Adipocyte (in vitro differentiated cells): ENCODE data around the gene VIT.

Experiments used
- DNase-seq: peaks from one replicate; pipeline ENCODE4 v3.0.0-alpha.2; 2015; ENCODE audit warnings: low read depth
- H3K27me3 ChIP-seq: replicated peaks from 2 replicates; pipeline ENCODE4 v1.7.0; 2013; ENCODE audit warnings: mild to moderate bottlenecking, low read length, moderate library complexity; ENCODE audit not compliant: control insufficient read depth, insufficient read depth
- H3K36me3 ChIP-seq: 2 replicates; pipeline ENCODE4 v1.7.0; 2013; ENCODE audit warnings: low read length, mild to moderate bottlenecking, moderate library complexity; ENCODE audit not compliant: control insufficient read depth, insufficient read depth, severe bottlenecking
- H3K4me1 ChIP-seq: 2 replicates; pipeline ENCODE4 v1.7.0; 2013; ENCODE audit warnings: mild to moderate bottlenecking, low read length, moderate library complexity; ENCODE audit not compliant: control insufficient read depth, insufficient read depth
- H3K4me3 ChIP-seq: 2 replicates; pipeline ENCODE4 v1.7.0; 2013; ENCODE audit warnings: mild to moderate bottlenecking, low read length, moderate library complexity
- H3K9ac ChIP-seq: 2 replicates; pipeline ENCODE4 v1.7.0; 2013; ENCODE audit warnings: mild to moderate bottlenecking, low read length, moderate library complexity
- H3K9me3 ChIP-seq: 2 replicates; pipeline ENCODE4 v1.7.0; 2013; ENCODE audit warnings: mild to moderate bottlenecking, low read length, moderate library complexity; ENCODE audit not compliant: control insufficient read depth

The VIT gene

DNA sequence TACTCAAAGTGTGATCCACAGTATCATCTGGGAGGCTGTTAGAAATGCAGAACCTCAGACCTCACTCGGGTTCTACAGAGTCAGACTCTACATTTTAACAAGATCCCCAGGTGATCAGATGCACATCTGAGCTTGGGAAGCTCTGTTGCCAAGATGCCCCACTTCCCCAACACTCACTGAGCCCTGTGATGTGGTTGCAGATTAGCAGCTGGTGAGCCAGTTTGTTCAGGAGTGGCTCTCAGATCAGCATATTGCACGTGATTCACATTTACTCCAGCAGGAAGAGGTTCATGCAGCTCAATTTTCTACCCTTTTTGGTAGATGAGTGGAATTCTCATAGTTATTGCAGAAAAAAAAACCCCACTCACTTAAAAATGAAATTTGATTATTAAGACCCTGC, 96.4 kb downstream of the VIT start:
- H3K4me1 ChIP-seq, result no peaks in the 10 kb centered on the region
- no peak overlapping the region for H3K4me3 ChIP-seq
- H3K27me3 ChIP-seq, result peaks cover 5% of the 10 kb centered on the region
- no peaks in the 10 kb centered on the region for H3K9me3 ChIP-seq
- no peak for DNase-seq
- H3K9ac ChIP-seq, result no peak overlapping the region
- no peaks in the 10 kb centered on the region for H3K36me3 ChIP-seq

- DNase-seq, result no peak
- Histone ChIP-seq H3K36me3 (peaks cover 4% of the 10 kb centered on the region), H3K9ac (no peak overlapping the region), H3K27me3 (no peaks in the 10 kb centered on the region), H3K4me3 (no peak overlapping the region), H3K9me3 (no peaks in the 10 kb centered on the region), H3K4me1 (no peaks in the 10 kb centered on the region)
Observed at GRCh38 chr2:36797324-36798070, 101.0 kb downstream of the VIT start.

DNA sequence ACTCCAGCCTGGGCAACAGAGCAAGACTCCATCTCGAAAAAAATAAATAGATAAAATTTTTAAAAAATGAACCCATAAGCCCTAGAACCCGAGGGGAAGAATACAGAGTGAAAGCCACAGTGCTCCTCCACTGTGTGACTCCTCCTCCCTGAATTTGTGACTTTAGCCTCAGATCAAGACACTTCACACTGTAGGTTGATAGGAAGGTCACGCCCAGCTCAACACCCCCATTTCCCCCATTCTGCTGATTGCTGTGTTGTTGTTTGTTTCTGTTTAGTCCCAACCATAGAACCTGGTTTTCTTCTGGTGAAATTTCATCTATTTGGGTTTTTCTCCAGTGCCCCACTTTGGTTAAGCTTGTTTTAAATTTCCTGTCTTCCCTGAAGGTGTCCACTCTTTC, 102.2 kb downstream of the VIT start:
- DNase-seq, result no peak
- H3K4me1 ChIP-seq, result no peaks in the 10 kb centered on the region
- H3K4me3 ChIP-seq, result no peak overlapping the region
- H3K36me3 ChIP-seq, result peaks cover 4% of the 10 kb centered on the region
- no peaks in the 10 kb centered on the region for H3K27me3 ChIP-seq
- H3K9me3 ChIP-seq, result no peaks in the 10 kb centered on the region
- no peak overlapping the region for H3K9ac ChIP-seq

GRCh38 chr2:36800381-36800780, 103.9 kb downstream of the VIT start:
- Histone ChIP-seq H3K9me3 (no peaks in the 10 kb centered on the region), H3K9ac (no peak overlapping the region), H3K27me3 (no peaks in the 10 kb centered on the region), H3K36me3 (peaks cover 4% of the 10 kb centered on the region), H3K4me3 (no peak overlapping the region), H3K4me1 (no peaks in the 10 kb centered on the region)
- DNase-seq, result no peak

- H3K4me3 ChIP-seq, result no peak overlapping the region
- H3K9ac ChIP-seq, result no peak overlapping the region
- DNase-seq, result no peak
Observed at GRCh38 chr2:36801088-36801487, 104.6 kb downstream of the VIT start.

DNA sequence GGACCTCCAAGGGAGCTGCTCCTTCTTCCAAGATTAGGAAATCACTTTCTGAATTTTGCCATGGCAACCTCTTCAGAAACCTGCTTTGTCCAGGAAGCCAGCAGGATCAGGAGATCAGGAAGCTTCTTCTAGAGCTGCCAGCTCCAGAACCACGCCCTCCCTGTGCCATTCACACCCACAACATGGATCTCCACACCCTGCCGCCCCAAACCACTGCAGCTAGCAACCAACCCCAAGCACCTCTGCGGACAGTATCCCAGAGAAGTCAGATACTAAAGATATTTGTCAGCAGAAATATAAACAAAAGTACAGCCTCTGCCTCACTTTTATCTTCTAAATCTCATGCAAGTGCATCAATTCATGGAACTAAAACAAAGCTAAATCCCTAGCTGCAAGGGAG, 106.4 kb downstream of the VIT start:
- DNase-seq, result no peak
- Histone ChIP-seq H3K9ac (no peak overlapping the region), H3K9me3 (no peaks in the 10 kb centered on the region), H3K4me1 (no peaks in the 10 kb centered on the region), H3K27me3 (no peaks in the 10 kb centered on the region), H3K4me3 (no peak overlapping the region), H3K36me3 (peaks cover 4% of the 10 kb centered on the region)

More at GRCh38 chr2:36801088-36801487, 104.6 kb downstream of the VIT start:
- Histone ChIP-seq H3K9me3 (no peaks in the 10 kb centered on the region), H3K27me3 (no peaks in the 10 kb centered on the region), H3K4me1 (no peaks in the 10 kb centered on the region), H3K36me3 (peaks cover 4% of the 10 kb centered on the region)

DNA sequence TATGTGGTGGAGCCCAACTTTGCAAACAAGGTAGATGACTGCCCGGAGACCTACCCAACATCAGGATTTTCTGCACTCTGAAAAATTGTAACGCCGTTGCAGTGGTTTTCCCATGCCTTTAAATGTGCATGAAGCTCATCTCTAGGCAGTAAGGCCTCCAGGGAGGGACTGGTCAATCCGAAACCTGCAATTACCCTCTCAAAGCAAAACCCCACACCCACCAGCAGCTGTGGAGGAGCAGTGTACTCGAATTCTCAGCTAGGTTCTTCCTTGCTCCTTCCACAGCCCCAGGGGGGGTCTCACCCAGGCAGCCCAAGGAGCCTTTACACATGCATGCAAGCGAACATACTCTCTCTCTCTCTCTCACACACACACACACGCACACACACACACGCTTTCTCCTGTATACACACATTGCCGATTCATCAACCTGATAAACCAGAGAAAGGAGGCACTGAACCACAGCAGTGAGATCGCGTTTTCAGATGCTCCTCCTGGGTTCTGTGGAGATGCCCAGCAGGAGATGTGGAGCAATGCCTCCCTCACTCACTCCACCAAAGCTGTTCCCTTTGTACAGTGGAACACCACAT, 109.2 kb downstream of the VIT start:
- Histone ChIP-seq H3K4me1 (no peaks in the 10 kb centered on the region), H3K27me3 (no peaks in the 10 kb centered on the region), H3K9ac (no peak overlapping the region), H3K36me3 (peaks cover 4% of the 10 kb centered on the region), H3K4me3 (no peak overlapping the region), H3K9me3 (no peaks in the 10 kb centered on the region)
- no peak for DNase-seq

DNA sequence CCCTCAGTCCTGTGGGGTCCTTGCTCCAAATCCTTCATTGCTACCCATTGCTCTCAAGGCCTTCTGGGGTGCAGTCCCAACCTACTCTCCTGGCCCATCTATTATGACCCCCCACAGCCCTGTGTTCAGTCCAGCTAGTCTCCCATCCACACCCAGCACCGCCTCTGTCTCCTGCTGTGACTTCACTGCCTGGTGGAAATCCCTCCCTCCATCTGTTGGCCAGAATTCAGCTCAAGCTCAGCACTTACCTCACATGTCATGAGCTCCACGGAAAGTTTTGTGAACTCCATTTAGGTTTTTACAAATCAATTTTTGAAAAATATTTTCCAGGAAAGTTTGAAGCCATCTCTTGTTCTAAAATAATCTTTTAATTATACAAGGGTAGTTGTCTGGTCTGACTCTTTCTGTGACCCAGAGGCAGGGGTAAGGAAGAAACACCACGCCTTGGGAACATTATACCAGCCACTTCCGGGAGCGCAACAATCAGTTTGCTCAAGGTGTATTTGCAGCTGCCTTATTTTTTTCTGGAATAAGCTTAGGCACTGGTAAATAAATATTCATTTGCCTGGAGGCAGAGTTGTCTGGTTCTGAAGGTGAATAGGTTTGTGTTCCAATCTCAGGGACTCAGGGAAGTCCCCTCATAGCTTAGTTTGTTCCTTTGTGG, 110.8 kb downstream of the VIT start:
- Histone ChIP-seq H3K36me3 (no peaks in the 10 kb centered on the region), H3K9me3 (no peaks in the 10 kb centered on the region), H3K9ac (no peak overlapping the region), H3K27me3 (no peaks in the 10 kb centered on the region), H3K4me3 (no peak overlapping the region), H3K4me1 (no peaks in the 10 kb centered on the region)
- DNase-seq, result no peak

DNA sequence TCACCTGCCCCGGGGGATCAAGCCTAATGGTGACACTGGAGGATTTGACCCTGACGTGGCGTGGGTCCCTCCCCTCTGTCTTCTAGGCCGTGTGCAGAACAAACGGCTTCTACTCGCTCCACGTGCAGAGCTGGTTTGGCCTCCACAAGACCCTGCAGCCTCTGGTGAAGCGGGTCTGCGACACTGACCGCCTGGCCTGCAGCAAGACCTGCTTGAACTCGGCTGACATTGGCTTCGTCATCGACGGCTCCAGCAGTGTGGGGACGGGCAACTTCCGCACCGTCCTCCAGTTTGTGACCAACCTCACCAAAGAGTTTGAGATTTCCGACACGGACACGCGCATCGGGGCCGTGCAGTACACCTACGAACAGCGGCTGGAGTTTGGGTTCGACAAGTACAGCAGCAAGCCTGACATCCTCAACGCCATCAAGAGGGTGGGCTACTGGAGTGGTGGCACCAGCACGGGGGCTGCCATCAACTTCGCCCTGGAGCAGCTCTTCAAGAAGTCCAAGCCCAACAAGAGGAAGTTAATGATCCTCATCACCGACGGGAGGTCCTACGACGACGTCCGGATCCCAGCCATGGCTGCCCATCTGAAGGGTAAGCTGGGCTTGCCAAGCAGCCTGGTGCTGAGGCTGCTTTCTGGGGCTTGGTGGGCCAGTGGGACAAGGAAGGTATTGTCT, 112.0 kb downstream of the VIT start:
- H3K36me3 ChIP-seq, result no peaks in the 10 kb centered on the region
- no peak for DNase-seq
- no peak overlapping the region for H3K9ac ChIP-seq
- H3K27me3 ChIP-seq, result no peaks in the 10 kb centered on the region
- H3K9me3 ChIP-seq, result no peaks in the 10 kb centered on the region
- no peak overlapping the region for H3K4me3 ChIP-seq
- H3K4me1 ChIP-seq, result no peaks in the 10 kb centered on the region

DNA sequence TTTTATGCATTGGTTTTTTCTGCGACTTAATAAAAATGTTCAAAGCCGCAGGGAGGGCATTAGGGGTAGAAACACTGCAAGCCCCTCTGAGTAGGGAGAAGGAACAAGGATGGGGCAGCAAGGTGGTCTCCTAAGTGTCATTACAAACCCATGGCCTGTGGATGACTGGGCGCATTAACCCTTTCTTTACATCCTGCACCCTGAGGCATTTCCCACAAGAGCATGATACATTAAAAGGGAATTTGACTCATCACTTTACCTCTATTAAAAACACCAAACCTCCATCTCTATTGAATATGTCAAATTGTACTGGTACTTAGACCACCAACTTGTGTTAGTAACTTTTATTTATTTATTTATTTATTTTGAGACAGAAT, 112.5 kb downstream of the VIT start:
- Histone ChIP-seq H3K36me3 (peaks cover 1% of the 10 kb centered on the region), H3K9ac (no peak overlapping the region), H3K27me3 (no peaks in the 10 kb centered on the region), H3K9me3 (no peaks in the 10 kb centered on the region), H3K4me1 (no peaks in the 10 kb centered on the region), H3K4me3 (no peak overlapping the region)
- DNase-seq, result no peak

DNA sequence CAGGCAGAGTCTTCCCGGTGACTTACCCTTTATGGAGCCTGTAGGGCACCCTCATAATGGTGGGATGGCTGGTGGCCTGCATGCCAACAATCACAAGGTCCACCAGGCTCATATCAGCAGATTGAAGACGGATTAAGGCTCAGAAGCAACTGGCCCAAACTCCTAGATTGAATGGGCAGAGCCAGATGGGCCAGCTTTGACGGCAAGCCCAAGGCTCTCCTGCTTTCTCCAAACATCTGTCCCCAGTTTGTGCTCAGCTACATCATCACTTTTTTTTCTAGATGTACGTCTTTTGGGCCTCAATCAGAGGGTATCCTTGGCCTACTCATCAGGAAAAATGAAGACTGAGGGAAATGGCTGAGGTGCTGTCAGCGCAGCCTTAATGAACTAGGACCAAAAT, 114.6 kb downstream of the VIT start:
- no peak overlapping the region for H3K9ac ChIP-seq
- no peaks in the 10 kb centered on the region for H3K4me1 ChIP-seq
- H3K36me3 ChIP-seq, result peaks cover 4% of the 10 kb centered on the region
- DNase-seq, result no peak
- no peak overlapping the region for H3K4me3 ChIP-seq
- no peaks in the 10 kb centered on the region for H3K9me3 ChIP-seq
- H3K27me3 ChIP-seq, result no peaks in the 10 kb centered on the region
